Measurements from ENCODE around the gene DCDC2. TPM values are rescaled to one million over a fixed set of nuclear protein-coding genes. Genes with fewer than 3 reads are reported as not detected.
"Not testable (repeated sequence)": the region's sequence is repeated elsewhere in the genome, so short reads cannot be mapped to it uniquely, and the experiment has no call there.

DCDC2 gene
- total RNA-seq, 2 experiments from 2014 or later: 0.06 TPM; not detected in 1

GRCh38 chr6:24272148-24272547 is 85.7 kb downstream of the DCDC2 start:
- H2AFZ ChIP-seq (ENCODE audit: low read length): no peak overlapping the region
- CTCF ChIA-PET (ENCODE audit: unreplicated experiment): no interaction called here
- TF ChIP-seq EZH2phosphoT487 (IDR thresholded peaks at IDR 0.05; ENCODE audit: borderline replicate concordance, low read depth, low read length) (no peak), CTCF (conservative IDR thresholded peaks at IDR 0.05; ENCODE audit: low read length) (no peak)
- POLR2A ChIA-PET: no interaction called here
- H3K36me3 ChIP-seq (ENCODE audit: insufficient read depth, low read length): no peaks in the 10 kb centered on the region
- no TSS peak for BruUV-seq (replicated peaks)
- no peaks in the 10 kb centered on the region for H3K79me2 ChIP-seq (ENCODE audit: insufficient read depth, low read depth, low read length)
- H3K27ac ChIP-seq (ENCODE audit: low read depth, low read length, poor library complexity, severe bottlenecking): no peak overlapping the region
- intact Hi-C loops (cut with micrococcal nuclease; ENCODE audit: unreplicated experiment): no loop called here
- H4K20me1 ChIP-seq (ENCODE audit: insufficient read depth, low read length): no peaks in the 10 kb centered on the region
- H3K4me2 ChIP-seq (ENCODE audit: low read length): no peak overlapping the region
- H3K4me3 ChIP-seq (ENCODE audit: low read depth, low read length, poor library complexity, severe bottlenecking): no peak overlapping the region
- H3K4me1 ChIP-seq (ENCODE audit: insufficient read depth, low read length, poor library complexity, severe bottlenecking): no peaks in the 10 kb centered on the region
- DNase-seq (ENCODE audit: low spot score): no peak
- H3K9me3 ChIP-seq (ENCODE audit: low read length): no peaks in the 10 kb centered on the region
- no peaks in the 10 kb centered on the region for H3K9me2 ChIP-seq (ENCODE audit: insufficient read depth, low read length)

GRCh38 chr6:24270011-24270410 is 87.8 kb downstream of the DCDC2 start:
- TF ChIP-seq EZH2phosphoT487 (IDR thresholded peaks at IDR 0.05; ENCODE audit: borderline replicate concordance, low read depth, low read length) (no peak), CTCF (conservative IDR thresholded peaks at IDR 0.05; ENCODE audit: low read length) (no peak)
- Histone ChIP-seq H4K20me1 (ENCODE audit: insufficient read depth, low read length) (no peaks in the 10 kb centered on the region), H3K9me2 (ENCODE audit: insufficient read depth, low read length) (no peaks in the 10 kb centered on the region), H3K9me3 (ENCODE audit: low read length) (no peaks in the 10 kb centered on the region), H3K4me3 (ENCODE audit: low read depth, low read length, poor library complexity, severe bottlenecking) (no peak overlapping the region), H2AFZ (ENCODE audit: low read length) (no peak overlapping the region), H3K79me2 (ENCODE audit: insufficient read depth, low read depth, low read length) (no peaks in the 10 kb centered on the region), H3K36me3 (ENCODE audit: insufficient read depth, low read length) (no peaks in the 10 kb centered on the region), H3K27ac (ENCODE audit: low read depth, low read length, poor library complexity, severe bottlenecking) (no peak overlapping the region), H3K4me2 (ENCODE audit: low read length) (no peak overlapping the region), H3K4me1 (ENCODE audit: insufficient read depth, low read length, poor library complexity, severe bottlenecking) (no peaks in the 10 kb centered on the region)
- ChIA-PET POLR2A (interaction anchor here (0.6 kb wide), 1 partner anchor 39 kb away, joined by 3 read pairs; no protein-coding TSS in a partner anchor), CTCF (ENCODE audit: unreplicated experiment) (no interaction called here)
- BruUV-seq (replicated peaks): no TSS peak
- no peak for DNase-seq (ENCODE audit: low spot score)
- intact Hi-C loops (cut with micrococcal nuclease; ENCODE audit: unreplicated experiment): no loop called here

- CTCF ChIA-PET (ENCODE audit: unreplicated experiment); POLR2A ChIA-PET: not testable (repeated sequence)
Measured at GRCh38 chr6:24258214-24258613, 99.6 kb downstream of the DCDC2 start.

More at GRCh38 chr6:24258214-24258613, 99.6 kb downstream of the DCDC2 start:
- BruUV-seq (replicated peaks); H3K4me3 ChIP-seq (ENCODE audit: low read depth, low read length, poor library complexity, severe bottlenecking); H3K9me2 ChIP-seq (ENCODE audit: insufficient read depth, low read length); intact Hi-C loops (cut with micrococcal nuclease; ENCODE audit: unreplicated experiment); H3K9me3 ChIP-seq (ENCODE audit: low read length); H3K36me3 ChIP-seq (ENCODE audit: insufficient read depth, low read length); H3K4me1 ChIP-seq (ENCODE audit: insufficient read depth, low read length, poor library complexity, severe bottlenecking); H3K27ac ChIP-seq (ENCODE audit: low read depth, low read length, poor library complexity, severe bottlenecking); H4K20me1 ChIP-seq (ENCODE audit: insufficient read depth, low read length); DNase-seq (ENCODE audit: low spot score); H2AFZ ChIP-seq (ENCODE audit: low read length); H3K4me2 ChIP-seq (ENCODE audit: low read length); H3K79me2 ChIP-seq (ENCODE audit: insufficient read depth, low read depth, low read length): not testable (repeated sequence)
